EH (cell line): ENCODE data around the gene INF2.

Source experiments
- DNase-seq: peaks from one replicate; pipeline ENCODE4 v3.0.0-alpha.2; 2015; ENCODE audit warnings: low read depth

Gene INF2

GRCh38 chr14:104702673-104703072 lies 13.3 kb downstream of the INF2 start:
- DNase-seq, result no peak

GRCh38 chr14:104703269-104703668 lies 13.9 kb downstream of the INF2 start:
- DNase-seq, result no peak

- DNase-seq, result no peak
Measured at GRCh38 chr14:104704252-104704651, 14.8 kb downstream of the INF2 start.

- DNase-seq, result peak; percentile 25
Measured at GRCh38 chr14:104705340-104706047, 16.1 kb downstream of the INF2 start.

GRCh38 chr14:104706733-104707607 lies 17.6 kb downstream of the INF2 start:
- DNase-seq, result no peak

GRCh38 chr14:104707608-104708595 lies 18.5 kb downstream of the INF2 start:
- no peak for DNase-seq

GRCh38 chr14:104708606-104709268 lies 19.3 kb downstream of the INF2 start:
- DNase-seq, result peak; percentile 68

- DNase-seq, result no peak
Measured at GRCh38 chr14:104709387-104710039, 20.1 kb downstream of the INF2 start.

GRCh38 chr14:104710071-104710735 lies 20.8 kb downstream of the INF2 start:
- no peak for DNase-seq

- no peak for DNase-seq
Measured at GRCh38 chr14:104712881-104713734, 23.7 kb downstream of the INF2 start.

- no peak for DNase-seq
Measured at GRCh38 chr14:104714066-104714465, 24.6 kb downstream of the INF2 start.

GRCh38 chr14:104714681-104715080 lies 25.3 kb downstream of the INF2 start:
- DNase-seq, result no peak

- DNase-seq, result no peak
Measured at GRCh38 chr14:104715416-104715815, 26.0 kb downstream of the INF2 start.

- no peak for DNase-seq
Measured at GRCh38 chr14:104715871-104716270, 26.5 kb downstream of the INF2 start.

GRCh38 chr14:104717137-104717536 lies 27.7 kb downstream of the INF2 start:
- no peak for DNase-seq

GRCh38 chr14:104717646-104718045 lies 28.2 kb downstream of the INF2 start:
- DNase-seq, result no peak

- DNase-seq, result no peak
Measured at GRCh38 chr14:104718147-104718546, 28.7 kb downstream of the INF2 start.

GRCh38 chr14:104718871-104719270 lies 29.5 kb downstream of the INF2 start:
- DNase-seq, result no peak

- no peak for DNase-seq
Measured at GRCh38 chr14:104719343-104719742, 29.9 kb downstream of the INF2 start.
